ENCODE results near the gene RBM20.
A peak's percentile ranks its signal among the peaks of the same experiment; 100 is the strongest.

Gene RBM20

GRCh38 chr10:110770243-110770642 is 126.1 kb downstream of the RBM20 start:
- no peaks in the 10 kb centered on the region for H3K9me3 ChIP-seq (replicated peaks in 1 of 11)
- no peaks in the 10 kb centered on the region for H3K27me3 ChIP-seq
- no peak overlapping the region for H3K4me2 ChIP-seq
- no peaks in the 10 kb centered on the region for H4K20me1 ChIP-seq
- no peak overlapping the region for H3K9ac ChIP-seq
- H3K4me3 ChIP-seq = no peak overlapping the region
- no peak overlapping the region for H3K27ac ChIP-seq
- TF ChIP-seq Cebpa-rat (IDR thresholded peaks at IDR 0.05) = no peak
- no peaks in the 10 kb centered on the region for H3K36me3 ChIP-seq
- no peaks in the 10 kb centered on the region for H3K4me1 ChIP-seq

- H3K27ac ChIP-seq = no peak overlapping the region
- H3K36me3 ChIP-seq = no peaks in the 10 kb centered on the region
- no peaks in the 10 kb centered on the region for H3K9me3 ChIP-seq (replicated peaks in 1 of 11)
- H3K4me2 ChIP-seq = no peak overlapping the region
- no peak overlapping the region for H3K9ac ChIP-seq
- H4K20me1 ChIP-seq = no peaks in the 10 kb centered on the region
- no peaks in the 10 kb centered on the region for H3K4me1 ChIP-seq
- no peak overlapping the region for H3K4me3 ChIP-seq
- no peak for TF ChIP-seq Cebpa-rat (IDR thresholded peaks at IDR 0.05)
- no peaks in the 10 kb centered on the region for H3K27me3 ChIP-seq
Measured at GRCh38 chr10:110771486-110771885, 127.3 kb downstream of the RBM20 start.

GRCh38 chr10:110771991-110772390 is 127.9 kb downstream of the RBM20 start:
- Histone ChIP-seq H3K4me2 (no peak overlapping the region), H3K27me3 (no peaks in the 10 kb centered on the region)
- TF ChIP-seq Cebpa-rat (IDR thresholded peaks at IDR 0.05) = no peak

GRCh38 chr10:110772454-110773025 is 128.4 kb downstream of the RBM20 start:
- H4K20me1 ChIP-seq = no peaks in the 10 kb centered on the region
- H3K4me1 ChIP-seq = no peaks in the 10 kb centered on the region

More at GRCh38 chr10:110771991-110772390, 127.9 kb downstream of the RBM20 start:
- Histone ChIP-seq H3K4me1 (no peaks in the 10 kb centered on the region), H3K36me3 (no peaks in the 10 kb centered on the region), H3K9ac (no peak overlapping the region), H3K9me3 (replicated peaks in 1 of 11) (no peaks in the 10 kb centered on the region), H3K27ac (no peak overlapping the region), H3K4me3 (no peak overlapping the region), H4K20me1 (no peaks in the 10 kb centered on the region)

GRCh38 chr10:110773693-110774068 is 129.5 kb downstream of the RBM20 start:
- Histone ChIP-seq H3K4me1 (no peaks in the 10 kb centered on the region), H3K27ac (peak overlapping the region in 1 of 11 experiments; percentile 18; a peak in 1 of 22 replicates), H3K9ac (no peak overlapping the region), H3K27me3 (no peaks in the 10 kb centered on the region), H3K36me3 (no peaks in the 10 kb centered on the region), H4K20me1 (no peaks in the 10 kb centered on the region), H3K4me3 (no peak overlapping the region), H3K4me2 (no peak overlapping the region), H3K9me3 (replicated peaks in 1 of 11) (no peaks in the 10 kb centered on the region)
- TF ChIP-seq Cebpa-rat (IDR thresholded peaks at IDR 0.05) = no peak

More at GRCh38 chr10:110772454-110773025, 128.4 kb downstream of the RBM20 start:
- Histone ChIP-seq H3K27me3 (no peaks in the 10 kb centered on the region), H3K27ac (no peak overlapping the region), H3K9me3 (replicated peaks in 1 of 11) (no peaks in the 10 kb centered on the region), H3K36me3 (no peaks in the 10 kb centered on the region), H3K4me3 (no peak overlapping the region), H3K4me2 (no peak overlapping the region), H3K9ac (no peak overlapping the region)
- TF ChIP-seq Cebpa-rat (IDR thresholded peaks at IDR 0.05) = no peak

GRCh38 chr10:110774069-110775019 is 130.2 kb downstream of the RBM20 start:
- H3K4me3 ChIP-seq = no peak overlapping the region
- H3K36me3 ChIP-seq = no peaks in the 10 kb centered on the region
- no peaks in the 10 kb centered on the region for H3K9me3 ChIP-seq (replicated peaks in 1 of 11)
- H3K27me3 ChIP-seq = no peaks in the 10 kb centered on the region
- H3K27ac ChIP-seq = peak overlapping the region in 1 of 11 experiments; percentile 18; a peak in 1 of 22 replicates
- H3K4me2 ChIP-seq = no peak overlapping the region
- H3K4me1 ChIP-seq = no peaks in the 10 kb centered on the region
- no peak for TF ChIP-seq Cebpa-rat (IDR thresholded peaks at IDR 0.05)
- no peaks in the 10 kb centered on the region for H4K20me1 ChIP-seq
- H3K9ac ChIP-seq = no peak overlapping the region

- Histone ChIP-seq H4K20me1 (no peaks in the 10 kb centered on the region), H3K27me3 (no peaks in the 10 kb centered on the region), H3K4me1 (no peaks in the 10 kb centered on the region), H3K4me2 (no peak overlapping the region), H3K4me3 (no peak overlapping the region), H3K36me3 (no peaks in the 10 kb centered on the region), H3K9ac (no peak overlapping the region), H3K27ac (no peak overlapping the region), H3K9me3 (replicated peaks in 1 of 11) (no peaks in the 10 kb centered on the region)
- no peak for TF ChIP-seq Cebpa-rat (IDR thresholded peaks at IDR 0.05)
Measured at GRCh38 chr10:110775020-110775375, 130.9 kb downstream of the RBM20 start.

- H3K4me1 ChIP-seq = no peaks in the 10 kb centered on the region
- H3K4me2 ChIP-seq = no peak overlapping the region
- H4K20me1 ChIP-seq = no peaks in the 10 kb centered on the region
- H3K4me3 ChIP-seq = no peak overlapping the region
- no peaks in the 10 kb centered on the region for H3K36me3 ChIP-seq
- no peaks in the 10 kb centered on the region for H3K27me3 ChIP-seq
- TF ChIP-seq Cebpa-rat (IDR thresholded peaks at IDR 0.05) = no peak
- no peaks in the 10 kb centered on the region for H3K9me3 ChIP-seq (replicated peaks in 1 of 11)
- no peak overlapping the region for H3K9ac ChIP-seq
- no peak overlapping the region for H3K27ac ChIP-seq
Measured at GRCh38 chr10:110775406-110775805, 131.3 kb downstream of the RBM20 start.

- Histone ChIP-seq H3K4me2 (no peak overlapping the region), H3K4me3 (no peak overlapping the region), H3K4me1 (no peaks in the 10 kb centered on the region), H4K20me1 (no peaks in the 10 kb centered on the region), H3K27me3 (no peaks in the 10 kb centered on the region), H3K27ac (no peak overlapping the region), H3K9ac (no peak overlapping the region), H3K9me3 (replicated peaks in 1 of 11) (no peaks in the 10 kb centered on the region), H3K36me3 (no peaks in the 10 kb centered on the region)
- TF ChIP-seq Cebpa-rat (IDR thresholded peaks at IDR 0.05) = no peak
Measured at GRCh38 chr10:110777017-110777416, 132.9 kb downstream of the RBM20 start.

- TF ChIP-seq Cebpa-rat (IDR thresholded peaks at IDR 0.05) = no peak
- no peaks in the 10 kb centered on the region for H3K4me1 ChIP-seq
Measured at GRCh38 chr10:110777661-110778060, 133.5 kb downstream of the RBM20 start.

More at GRCh38 chr10:110777661-110778060, 133.5 kb downstream of the RBM20 start:
- Histone ChIP-seq H3K4me2 (no peak overlapping the region), H3K36me3 (no peaks in the 10 kb centered on the region), H3K9me3 (replicated peaks in 1 of 11) (no peaks in the 10 kb centered on the region), H3K27me3 (no peaks in the 10 kb centered on the region), H4K20me1 (no peaks in the 10 kb centered on the region), H3K4me3 (no peak overlapping the region), H3K27ac (no peak overlapping the region), H3K9ac (no peak overlapping the region)
